Esophagus squamous epithelium (tissue), 4 donors: ENCODE measurements around the gene TAF10.

ENCODE experiments used
- CTCF ChIP-seq, 6 experiments: fragments of 450-650 bp in 4 of 6; fragments of 200-600 bp in 2 of 6; sonication (generic) in 2 of 6; IDR thresholded peaks; one replicate each; pipeline ENCODE4 v1.5.1; 2016 to 2019; ENCODE audit warnings: antibody characterized with exemption in 6 of 6, mild to moderate bottlenecking in 4 of 6, moderate library complexity in 4 of 6
- POLR2A ChIP-seq, 4 donors: fragments of 450-650 bp; IDR thresholded peaks; one replicate each; pipeline ENCODE4 v1.6.1; 2017; ENCODE audit warnings: antibody characterized with exemption in 4 of 4, mild to moderate bottlenecking in 4 of 4, moderate library complexity in 3 of 4

DNA sequence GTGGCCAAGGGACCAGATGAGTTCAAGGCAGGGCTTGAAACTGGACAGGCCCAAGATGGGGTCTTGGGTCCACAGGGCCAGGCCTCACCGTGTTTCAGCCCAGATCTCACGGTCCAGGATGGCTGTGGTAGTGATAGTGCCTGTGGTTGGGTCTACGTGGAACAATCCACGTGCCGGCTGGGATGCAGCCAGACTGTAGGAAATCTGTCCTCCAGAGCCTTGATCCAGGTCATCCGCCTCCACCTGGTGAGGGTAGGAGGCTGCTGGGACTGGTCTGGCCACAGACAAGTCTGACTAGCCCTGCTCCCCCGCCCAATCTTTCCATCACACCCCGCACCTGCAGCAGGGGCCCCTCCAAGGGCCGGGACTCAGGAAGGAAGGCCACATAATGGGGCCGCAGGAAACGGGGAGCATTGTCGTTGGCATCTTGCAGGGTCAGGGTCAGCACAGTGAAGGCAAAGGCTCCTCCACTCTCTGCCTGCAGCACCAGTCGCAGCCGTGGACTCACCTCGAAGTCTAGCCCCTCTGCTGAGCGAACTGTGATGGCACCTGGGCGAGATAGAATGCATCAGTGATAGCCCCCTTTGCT lies 13.9 kb upstream of the TAF10 start:
- no peak for TF ChIP-seq CTCF (IDR thresholded peaks at IDR 0.05)
- no peak for TF ChIP-seq POLR2A (IDR thresholded peaks at IDR 0.05)
